H1 (cell line): ENCODE results near the gene C11orf98. TPM values are rescaled to one million over a fixed set of nuclear protein-coding genes. Genes with fewer than 3 reads are reported as not detected.

ENCODE experiments used
- JUN ChIP-seq: IDR thresholded peaks from 2 replicates; pipeline ENCODE4 v1.6.1; 2011; ENCODE audit warnings: low read depth, mild to moderate bottlenecking, improper control_type of control experiment, low read length
- RBBP5 ChIP-seq: IDR thresholded peaks from 2 replicates; pipeline ENCODE4 v1.7.1; 2012; ENCODE audit warnings: low read depth, mild to moderate bottlenecking, inconsistent platforms, low read length, moderate library complexity, borderline replicate concordance
- SAP30 ChIP-seq: fragments of 300-600 bp; sonication (generic); IDR thresholded peaks from 2 replicates; pipeline ENCODE4 v1.7.1; 2012; ENCODE audit warnings: low read length, moderate library complexity, mild to moderate bottlenecking, inconsistent platforms; ENCODE audit not compliant: insufficient read depth, insufficient replicate concordance
- SIX5 ChIP-seq: IDR thresholded peaks from 2 replicates; pipeline ENCODE4 v1.6.1; 2011; ENCODE audit warnings: mild to moderate bottlenecking, low read depth, low read length
- YY1 ChIP-seq: IDR thresholded peaks from 2 replicates; pipeline ENCODE4 v1.6.1; 2011; ENCODE audit warnings: low read depth, mild to moderate bottlenecking, low read length
- polyA plus RNA-seq, 7 experiments: library from polyadenylated mRNA; depleted of rRNA in 3 of 7; stranded (reverse) in 5 of 7; unstranded in 2 of 7; fragments of >200 nt in 5 of 7; fragments of 200-250 nt in 2 of 7; gene quantifications; 1 replicate in 5 of 7; 2 replicates in 1 of 7; 4 replicates in 1 of 7; pipeline versions ENCODE4 v1.2.1 to v1.2.3, GENCODE V29; 2011 to 2013; ENCODE audit warnings: missing spikeins in 2 of 7, mixed read lengths in 2 of 7
- total RNA-seq: library from RNA; stranded (reverse); fragmentation: NEBNext Ultra II Directional; extraction: Animal tissue kit (Norgen Biotek cat#: 25700); gene quantifications from 2 replicates; pipeline ENCODE4 v1.2.1, GENCODE V29; 2021

Gene C11orf98
- total and polyA plus RNA-seq, 2 of the 8 experiments (the other 6 are each of a cell fraction or from before 2014, with no cell fraction given) = 68.0 to 171 TPM

GRCh38 chr11:62645671-62645945 lies 19.4 kb downstream of the C11orf98 start (continued):
- TF ChIP-seq SIX5 (no peak), JUN (no peak), YY1 (no peak), SAP30 (no peak), RBBP5 (no peak)
- TF ChIP-seq, all 59 proteins: peak for 0
